ENCODE data around the gene TLR9. TPM values are rescaled to one million over a fixed set of nuclear protein-coding genes. Genes with fewer than 3 reads are reported as not detected.
A peak's percentile ranks its signal among the peaks of the same experiment; 100 is the strongest.

The TLR9 gene
- total and polyA plus RNA-seq, 9 of the 15 experiments (the other 6 are each of a cell fraction or from before 2014, with no cell fraction given), result not detected

- TF ChIP-seq ZNF592 (IDR thresholded peaks at IDR 0.05), result peak; percentile 49; the same call in 1 of the 2 replicates
- TF ChIP-seq TRIM24 (IDR thresholded peaks at IDR 0.05), result peak in 1 of 2 experiments; percentile 21; a peak in 1 of 4 replicates
- TF ChIP-seq, protein P1, sequence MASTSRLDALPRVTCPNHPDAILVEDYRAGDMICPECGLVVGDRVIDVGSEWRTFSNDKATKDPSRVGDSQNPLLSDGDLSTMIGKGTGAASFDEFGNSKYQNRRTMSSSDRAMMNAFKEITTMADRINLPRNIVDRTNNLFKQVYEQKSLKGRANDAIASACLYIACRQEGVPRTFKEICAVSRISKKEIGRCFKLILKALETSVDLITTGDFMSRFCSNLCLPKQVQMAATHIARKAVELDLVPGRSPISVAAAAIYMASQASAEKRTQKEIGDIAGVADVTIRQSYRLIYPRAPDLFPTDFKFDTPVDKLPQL (IDR thresholded peaks at IDR 0.05; ENCODE audit: extremely low read depth, insufficient read length), result no peak
- TF ChIP-seq, protein P2, sequence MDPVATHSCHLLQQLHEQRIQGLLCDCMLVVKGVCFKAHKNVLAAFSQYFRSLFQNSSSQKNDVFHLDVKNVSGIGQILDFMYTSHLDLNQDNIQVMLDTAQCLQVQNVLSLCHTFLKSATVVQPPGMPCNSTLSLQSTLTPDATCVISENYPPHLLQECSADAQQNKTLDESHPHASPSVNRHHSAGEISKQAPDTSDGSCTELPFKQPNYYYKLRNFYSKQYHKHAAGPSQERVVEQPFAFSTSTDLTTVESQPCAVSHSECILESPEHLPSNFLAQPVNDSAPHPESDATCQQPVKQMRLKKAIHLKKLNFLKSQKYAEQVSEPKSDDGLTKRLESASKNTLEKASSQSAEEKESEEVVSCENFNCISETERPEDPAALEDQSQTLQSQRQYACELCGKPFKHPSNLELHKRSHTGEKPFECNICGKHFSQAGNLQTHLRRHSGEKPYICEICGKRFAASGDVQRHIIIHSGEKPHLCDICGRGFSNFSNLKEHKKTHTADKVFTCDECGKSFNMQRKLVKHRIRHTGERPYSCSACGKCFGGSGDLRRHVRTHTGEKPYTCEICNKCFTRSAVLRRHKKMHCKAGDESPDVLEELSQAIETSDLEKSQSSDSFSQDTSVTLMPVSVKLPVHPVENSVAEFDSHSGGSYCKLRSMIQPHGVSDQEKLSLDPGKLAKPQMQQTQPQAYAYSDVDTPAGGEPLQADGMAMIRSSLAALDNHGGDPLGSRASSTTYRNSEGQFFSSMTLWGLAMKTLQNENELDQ (CRISPR knock-in tag; IDR thresholded peaks at IDR 0.05; ENCODE audit: borderline replicate concordance), result no peak
- no peak for TF ChIP-seq NFIX (CRISPR knock-in tag; IDR thresholded peaks at IDR 0.05; ENCODE audit: low read depth)
- peak; percentile 80 for TF ChIP-seq USF1 (CRISPR knock-in tag; IDR thresholded peaks at IDR 0.05)
- TF ChIP-seq TCF7 (IDR thresholded peaks at IDR 0.05; ENCODE audit: borderline replicate concordance), result no peak
- TF ChIP-seq PHF21A (IDR thresholded peaks at IDR 0.05; ENCODE audit: borderline replicate concordance, low read depth), result no peak
- TF ChIP-seq ESRRA (IDR thresholded peaks at IDR 0.05; ENCODE audit: borderline replicate concordance, low read depth), result peak; percentile 58; the same call in 1 of the 2 replicates
- no peak for TF ChIP-seq PHF20 (IDR thresholded peaks at IDR 0.05; ENCODE audit: partially characterized antibody)
- no peak for TF ChIP-seq SRSF9 (IDR thresholded peaks at IDR 0.05; ENCODE audit: borderline replicate concordance, low read depth, low read length)
- TF ChIP-seq KLF13 (tag; IDR thresholded peaks at IDR 0.05; ENCODE audit: borderline replicate concordance, low read depth), result no peak
- no peak for TF ChIP-seq HOXB6 (CRISPR knock-in tag; IDR thresholded peaks at IDR 0.05; ENCODE audit: borderline replicate concordance)
- TF ChIP-seq CREBBP (IDR thresholded peaks at IDR 0.05; ENCODE audit: low read depth, low read length), result no peak
- TF ChIP-seq FOXK2 (conservative IDR thresholded peaks at IDR 0.05 in 1 of 2, IDR thresholded peaks at IDR 0.05 in 1 of 2; ENCODE audit: low read depth in 2 of 2), result peak in 1 of 2 experiments; percentile 20; a peak in 2 of 4 replicates
- no peak for TF ChIP-seq SMARCB1 (IDR thresholded peaks at IDR 0.05; ENCODE audit: insufficient read length, low read depth)
- 0 out of 2 replicates have a peak, but pooled peaks have one; percentile 21 for TF ChIP-seq NBN (IDR thresholded peaks at IDR 0.05; ENCODE audit: low read depth)
- TF ChIP-seq USF2 (CRISPR knock-in tag; IDR thresholded peaks at IDR 0.05), result peak; percentile 53
These were observed 14.8 kb upstream of the TLR9 start (continued) for GRCh38 chr3:52240059-52240885.

Measured in K562 (cell line).